Common myeloid progenitor, CD34-positive (primary cell): ENCODE measurements around the gene OOSP2. TPM values are rescaled to one million over a fixed set of nuclear protein-coding genes. Genes with fewer than 3 reads are reported as not detected.
A peak's percentile ranks its signal among the peaks of the same experiment; 100 is the strongest.

ENCODE experiments used
- CTCF ChIA-PET: fragments of 350-600 bp; sonication (Branson Sonifier 250); formaldehyde crosslinking; loops from one replicate; lab custom pipeline; 2021; ENCODE audit warnings: antibody characterized with exemption; lab: Charles Lee
- POLR2A ChIA-PET: fragments of 350-600 bp; sonication (Branson Sonifier 250); formaldehyde crosslinking; loops from one replicate; lab custom pipeline; 2021; ENCODE audit warnings: antibody characterized with exemption; lab: Charles Lee
- DNase-seq, 3 donors: peaks; one replicate each; pipeline versions ENCODE4 v3.0.0 to v3.0.0-alpha.2; 2013
- H3K27ac ChIP-seq, 2 experiments: 1 replicate in 1 of 2; 2 replicates in 1 of 2; pipeline ENCODE4 v1.7.0; 2013; ENCODE audit warnings: inconsistent platforms in 2 of 2, low read length in 2 of 2, mild to moderate bottlenecking in 2 of 2, low read depth in 1 of 2, moderate library complexity in 1 of 2; ENCODE audit not compliant: severe bottlenecking in 2 of 2, insufficient read depth in 1 of 2, poor library complexity in 1 of 2
- H3K27me3 ChIP-seq, 5 experiments: replicated peaks in 2 of 5; 1 replicate in 3 of 5; 2 replicates in 2 of 5; pipeline versions ENCODE4 v1.6.1 to v1.7.0; 2013; ENCODE audit warnings: low read length in 4 of 5, mild to moderate bottlenecking in 2 of 5, moderate library complexity in 2 of 5, inconsistent platforms in 1 of 5; ENCODE audit not compliant: insufficient read depth in 5 of 5, control insufficient read depth in 4 of 5
- H3K36me3 ChIP-seq, 4 experiments: 1 replicate in 2 of 4; 2 replicates in 2 of 4; pipeline versions ENCODE4 v1.6.1 to v1.7.0; 2013; ENCODE audit warnings: low read length in 3 of 4, control low read depth in 1 of 4, mild to moderate bottlenecking in 1 of 4; ENCODE audit not compliant: control insufficient read depth in 4 of 4, insufficient read depth in 4 of 4
- H3K4me1 ChIP-seq, 4 experiments: 1 replicate in 3 of 4; 2 replicates in 1 of 4; pipeline versions ENCODE4 v1.6.1 to v1.7.1; 2013; ENCODE audit warnings: low read length in 3 of 4, mild to moderate bottlenecking in 3 of 4, control low read depth in 1 of 4, inconsistent platforms in 1 of 4, moderate library complexity in 1 of 4; ENCODE audit not compliant: control insufficient read depth in 4 of 4, insufficient read depth in 4 of 4; ENCODE audit errors: control extremely low read depth in 1 of 4
- H3K4me3 ChIP-seq, 7 experiments: 1 replicate in 4 of 7; 2 replicates in 3 of 7; pipeline versions ENCODE4 v1.5.1 to v1.7.0; 2013; ENCODE audit warnings: mild to moderate bottlenecking in 7 of 7, low read length in 6 of 7, moderate library complexity in 6 of 7, inconsistent platforms in 2 of 7, low read depth in 2 of 7, control low read depth in 1 of 7; ENCODE audit not compliant: insufficient read depth in 4 of 7, control insufficient read depth in 1 of 7; ENCODE audit errors: extremely low read depth in 1 of 7
- H3K9me3 ChIP-seq, 5 experiments: 1 replicate in 4 of 5; 2 replicates in 1 of 5; pipeline versions ENCODE4 v1.6.1 to v1.7.1; 2013; ENCODE audit warnings: low read length in 4 of 5, mild to moderate bottlenecking in 2 of 5, inconsistent platforms in 1 of 5, low read depth in 1 of 5, moderate library complexity in 1 of 5; ENCODE audit not compliant: control insufficient read depth in 4 of 5, insufficient read depth in 2 of 5; ENCODE audit errors: control extremely low read depth in 1 of 5
- WGBS: methylation state at CpG from one replicate; pipeline ENCODE4 v1.1.5; 2013; ENCODE audit not compliant: insufficient coverage; 5-methylcytosine and 5-hydroxymethylcytosine counted together
- polyA plus RNA-seq: library from polyadenylated mRNA; unstranded; fragments of 120-200 nt; gene quantifications from one replicate; pipeline ENCODE4 v1.2.1, GENCODE V29; 2013

The OOSP2 gene, protein sequence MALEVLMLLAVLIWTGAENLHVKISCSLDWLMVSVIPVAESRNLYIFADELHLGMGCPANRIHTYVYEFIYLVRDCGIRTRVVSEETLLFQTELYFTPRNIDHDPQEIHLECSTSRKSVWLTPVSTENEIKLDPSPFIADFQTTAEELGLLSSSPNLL
- not detected for polyA plus RNA-seq

GRCh38 chr11:60040109-60040508 is at the start of gene OOSP2:
OOSP2 (plus strand) TSS chr11:60040409; CDS start chr11:60040460, 51 bp downstream.
- Histone ChIP-seq H3K4me3 (no peak within 1 kb of the TSS), H3K27me3 (no peaks in the 10 kb centered on the region), H3K27ac (no peak within 1 kb of the TSS), H3K4me1 (no peaks in the 10 kb centered on the region), H3K36me3 (no peaks in the 10 kb centered on the region), H3K9me3 (no peaks in the 10 kb centered on the region)
- CTCF ChIA-PET, result no interaction called here
- no peak for DNase-seq
- 94% methylated on average over 7 of the region's 8 CpGs for WGBS
- POLR2A ChIA-PET, result no interaction called here

- Histone ChIP-seq H3K9me3 (peaks cover 1 to 28% (median 2%) of the 10 kb centered on the region in 5 experiments), H3K27me3 (no peaks in the 10 kb centered on the region), H3K4me3 (no peak overlapping the region), H3K27ac (no peak overlapping the region), H3K36me3 (no peaks in the 10 kb centered on the region), H3K4me1 (no peaks in the 10 kb centered on the region)
- ChIA-PET CTCF (no interaction called here), POLR2A (no interaction called here)
- no peak for DNase-seq
- WGBS, result no CpG with 5 or more reads among the region's 1 CpG
These were observed 49.8 kb upstream of the OOSP2 start for GRCh38 chr11:59990421-59990820.

DNA sequence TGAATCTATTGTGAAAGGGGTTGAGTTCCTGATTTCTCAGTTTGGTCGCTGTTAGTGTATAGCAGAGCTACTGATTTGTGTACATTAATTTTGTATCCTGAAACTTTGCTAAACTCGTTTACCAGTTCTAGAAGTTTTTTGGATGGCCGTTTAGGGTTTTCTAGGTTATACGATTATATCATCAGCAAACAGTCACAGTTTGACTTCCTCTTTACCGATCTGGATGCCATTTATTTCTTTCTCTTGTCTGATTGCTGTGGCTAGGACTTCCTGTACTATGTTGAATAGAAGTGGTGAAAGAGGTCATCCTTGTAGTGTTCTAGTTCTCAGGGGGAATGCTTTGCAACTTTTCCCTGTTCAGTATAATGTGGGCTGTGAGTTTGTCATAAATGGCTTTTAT is 47.8 kb upstream of the OOSP2 start:
- H3K27me3 ChIP-seq, result no peaks in the 10 kb centered on the region
- CTCF ChIA-PET, result no interaction called here
- no peak overlapping the region for H3K27ac ChIP-seq
- POLR2A ChIA-PET, result no interaction called here
- no peaks in the 10 kb centered on the region for H3K36me3 ChIP-seq
- WGBS, result no CpG with 5 or more reads among the region's 5 CpGs
- peak in 2 of 3 donors; percentile 35 to 68 for DNase-seq
- H3K4me1 ChIP-seq, result no peaks in the 10 kb centered on the region
- no peak overlapping the region for H3K4me3 ChIP-seq
- peaks cover 1 to 25% (median 2%) of the 10 kb centered on the region in 5 experiments for H3K9me3 ChIP-seq

DNA sequence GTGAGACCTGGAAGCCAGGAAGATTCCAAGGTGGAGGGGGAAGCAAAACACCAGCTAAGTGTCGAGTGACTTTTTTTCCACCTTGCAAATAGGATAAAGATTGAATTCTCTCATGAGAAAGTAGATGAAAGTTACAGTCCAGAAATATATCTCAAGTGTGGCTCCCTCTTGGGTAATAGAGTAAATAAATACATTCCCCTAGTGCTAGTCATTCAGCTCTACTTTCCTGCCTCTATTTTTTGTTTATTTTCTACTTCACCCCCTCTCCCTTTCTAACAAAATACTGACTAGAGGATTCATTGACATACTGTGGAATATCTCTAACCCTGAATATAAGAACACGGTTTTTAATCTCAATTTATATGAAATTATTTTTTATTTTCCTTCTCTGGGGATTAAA is 42.4 kb upstream of the OOSP2 start:
- Histone ChIP-seq H3K36me3 (no peaks in the 10 kb centered on the region), H3K4me1 (no peaks in the 10 kb centered on the region), H3K27me3 (no peaks in the 10 kb centered on the region), H3K9me3 (peaks cover 1 to 7% (median 4%) of the 10 kb centered on the region in 5 experiments), H3K4me3 (no peak overlapping the region), H3K27ac (no peak overlapping the region)
- ChIA-PET CTCF (no interaction called here), POLR2A (no interaction called here)
- no peak for DNase-seq
- no CpG with 5 or more reads among the region's 2 CpGs for WGBS

DNA sequence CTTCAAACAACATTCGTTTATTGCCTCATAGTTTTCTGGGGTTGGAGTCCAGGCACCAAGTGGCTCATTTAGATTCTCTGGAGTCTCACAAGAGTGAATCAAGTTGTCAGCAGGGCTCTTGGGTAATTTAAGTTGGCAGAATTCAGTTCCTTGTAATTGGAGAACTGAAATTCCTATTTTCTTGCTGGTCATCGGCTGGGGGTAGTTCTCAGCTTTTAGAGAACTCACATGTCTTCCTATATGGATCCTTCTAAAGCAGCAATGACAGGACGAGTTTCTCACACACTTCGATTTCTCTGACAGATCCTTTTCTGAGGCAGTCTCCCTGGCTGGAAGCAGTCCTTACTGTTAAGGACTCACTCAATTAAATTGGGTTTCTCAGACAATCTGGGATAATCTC is 40.5 kb upstream of the OOSP2 start:
- DNase-seq, result no peak
- CTCF ChIA-PET, result no interaction called here
- Histone ChIP-seq H3K9me3 (peaks cover 0 to 4% (median 0%) of the 10 kb centered on the region in 5 experiments), H3K36me3 (no peaks in the 10 kb centered on the region), H3K27me3 (no peaks in the 10 kb centered on the region), H3K4me1 (no peaks in the 10 kb centered on the region), H3K27ac (no peak overlapping the region), H3K4me3 (no peak overlapping the region)
- POLR2A ChIA-PET, result no interaction called here
- 95% methylated on average over 4 of the region's 4 CpGs for WGBS

- WGBS, result no CpG with 5 or more reads among the region's 2 CpGs
- ChIA-PET POLR2A (no interaction called here), CTCF (interaction anchor here (1.0 kb wide), 1 partner anchor 9 kb away, joined by 4 read pairs; no protein-coding TSS in a partner anchor)
- DNase-seq, result no peak
- Histone ChIP-seq H3K4me1 (no peaks in the 10 kb centered on the region), H3K9me3 (peaks cover 0 to 4% (median 1%) of the 10 kb centered on the region in 5 experiments), H3K36me3 (no peaks in the 10 kb centered on the region), H3K4me3 (no peak overlapping the region), H3K27me3 (no peaks in the 10 kb centered on the region), H3K27ac (no peak overlapping the region)
These were observed 36.5 kb upstream of the OOSP2 start for GRCh38 chr11:60003729-60004128.

- no peak overlapping the region for H3K27ac ChIP-seq
- no peaks in the 10 kb centered on the region for H3K36me3 ChIP-seq
- no peak overlapping the region for H3K4me3 ChIP-seq
- no peaks in the 10 kb centered on the region for H3K27me3 ChIP-seq
- peaks cover 0 to 3% (median 0%) of the 10 kb centered on the region in 5 experiments for H3K9me3 ChIP-seq
- H3K4me1 ChIP-seq, result no peaks in the 10 kb centered on the region
- POLR2A ChIA-PET, result no interaction called here
- no CpG with 5 or more reads among the region's 1 CpG for WGBS
- no peak for DNase-seq
- CTCF ChIA-PET, result no interaction called here
These were observed 34.8 kb upstream of the OOSP2 start for GRCh38 chr11:60005360-60005759.
